ENCODE results near the gene MUC4. TPM values are rescaled to one million over a fixed set of nuclear protein-coding genes. Genes with fewer than 3 reads are reported as not detected.
"Not testable (repeated sequence)": the region's sequence is repeated elsewhere in the genome, so short reads cannot be mapped to it uniquely, and the experiment has no call there.

MUC4 gene
- total RNA-seq, 8 experiments from 2014 or later = 0.22 to 3.6 (median 0.76) TPM; not detected in 1

- H3K27ac ChIP-seq = no peak overlapping the region
- peaks cover 9 to 13% of the 10 kb centered on the region in 2 donors for H3K4me1 ChIP-seq (replicated peaks in 1 of 2)
- in situ Hi-C loops (cut with MboI; ENCODE audit: low pct_unique_long_range_greater_than_20kb in 2 of 9, low sequenced_read_pairs in 9 of 9, unreplicated experiment in 9 of 9) = no loop called here
- no peak for ATAC-seq (replicated peaks in 6 of 8)
- H3K4me3 ChIP-seq = no peak overlapping the region
- WGBS, 10 experiments = 60 to 100% (median 87%) methylated on average over 1 to 3 of the region's 7 CpGs; no CpG with 5 or more reads in 5 of the 10 experiments
Observed at GRCh38 chr3:195755391-195755790, 56.3 kb downstream of the MUC4 start.

- no peak overlapping the region for H3K4me3 ChIP-seq
- peaks cover 9 to 13% of the 10 kb centered on the region in 2 donors for H3K4me1 ChIP-seq (replicated peaks in 1 of 2)
- in situ Hi-C loops (cut with MboI; ENCODE audit: low pct_unique_long_range_greater_than_20kb in 2 of 9, low sequenced_read_pairs in 9 of 9, unreplicated experiment in 9 of 9) = no loop called here
- no peak for ATAC-seq (replicated peaks in 6 of 8)
- no peak overlapping the region for H3K27ac ChIP-seq
- WGBS, 10 experiments = 40 to 100% (median 85%) methylated on average over 1 to 7 of the region's 7 CpGs; no CpG with 5 or more reads in 2 of the 10 experiments
Observed at GRCh38 chr3:195754906-195755305, 56.8 kb downstream of the MUC4 start.

GRCh38 chr3:195754141-195754540 lies 57.6 kb downstream of the MUC4 start:
- H3K27ac ChIP-seq = no peak overlapping the region
- ATAC-seq (replicated peaks in 6 of 8) = peak in 1 of 8 experiments; percentile 11
- H3K4me3 ChIP-seq = no peak overlapping the region
- H3K4me1 ChIP-seq (replicated peaks in 1 of 2) = peaks cover 9 to 13% of the 10 kb centered on the region in 2 donors
- 40 to 100% (median 89%) methylated on average over 1 to 6 of the region's 19 CpGs; no CpG with 5 or more reads in 7 of the 10 experiments for WGBS, 10 experiments
- in situ Hi-C loops (cut with MboI; ENCODE audit: low pct_unique_long_range_greater_than_20kb in 2 of 9, low sequenced_read_pairs in 9 of 9, unreplicated experiment in 9 of 9) = no loop called here

- peak in 4 of 8 experiments; percentile 34 to 67 (median 54) for ATAC-seq (replicated peaks in 6 of 8)
- in situ Hi-C loops (cut with MboI; ENCODE audit: low pct_unique_long_range_greater_than_20kb in 2 of 9, low sequenced_read_pairs in 9 of 9, unreplicated experiment in 9 of 9) = no loop called here
- 24 to 100% (median 77%) methylated on average over 1 to 6 of the region's 14 CpGs; no CpG with 5 or more reads in 4 of the 10 experiments for WGBS, 10 experiments
- Histone ChIP-seq H3K4me3 (no peak overlapping the region), H3K4me1 (replicated peaks in 1 of 2) (peaks cover 9 to 13% of the 10 kb centered on the region in 2 donors), H3K27ac (peak overlapping the region in 1 of 2 donors; percentile 6)
Observed at GRCh38 chr3:195753581-195753980, 58.1 kb downstream of the MUC4 start.

GRCh38 chr3:195752546-195753331 lies 59.0 kb downstream of the MUC4 start:
- Histone ChIP-seq H3K4me3 (no peak overlapping the region), H3K27ac (peak overlapping the region in 1 of 2 donors; percentile 6), H3K4me1 (replicated peaks in 1 of 2) (peaks cover 9 to 13% of the 10 kb centered on the region in 2 donors)
- 40 to 90% (median 80%) methylated on average over 1 to 4 of the region's 26 CpGs; no CpG with 5 or more reads in 5 of the 10 experiments for WGBS, 10 experiments
- ATAC-seq (replicated peaks in 6 of 8) = peak in 5 of 8 experiments; percentile 39 to 89 (median 81)
- in situ Hi-C loops (cut with MboI; ENCODE audit: low pct_unique_long_range_greater_than_20kb in 2 of 9, low sequenced_read_pairs in 9 of 9, unreplicated experiment in 9 of 9) = no loop called here

GRCh38 chr3:195752066-195752465 lies 59.7 kb downstream of the MUC4 start:
- WGBS, 10 experiments = 83% methylated on average over 2 of the region's 13 CpGs; no CpG with 5 or more reads in 9 of the 10 experiments
- H3K27ac ChIP-seq = no peak overlapping the region
- H3K4me3 ChIP-seq = no peak overlapping the region
- ATAC-seq (replicated peaks in 6 of 8) = peak in 1 of 8 experiments; percentile 15
- H3K4me1 ChIP-seq (replicated peaks in 1 of 2) = peaks cover 9 to 13% of the 10 kb centered on the region in 2 donors
- in situ Hi-C loops (cut with MboI; ENCODE audit: low pct_unique_long_range_greater_than_20kb in 2 of 9, low sequenced_read_pairs in 9 of 9, unreplicated experiment in 9 of 9) = no loop called here

GRCh38 chr3:195751560-195751959 lies 60.2 kb downstream of the MUC4 start:
- Histone ChIP-seq H3K27ac (no peak overlapping the region), H3K4me3 (no peak overlapping the region), H3K4me1 (replicated peaks in 1 of 2) (peaks cover 9 to 13% of the 10 kb centered on the region in 2 donors)
- WGBS, 10 experiments = 53 to 100% (median 75%) methylated on average over 1 to 5 of the region's 7 CpGs; no CpG with 5 or more reads in 3 of the 10 experiments
- no peak for ATAC-seq (replicated peaks in 6 of 8)
- in situ Hi-C loops (cut with MboI; ENCODE audit: low pct_unique_long_range_greater_than_20kb in 2 of 9, low sequenced_read_pairs in 9 of 9, unreplicated experiment in 9 of 9) = no loop called here

GRCh38 chr3:195750797-195751520 lies 60.8 kb downstream of the MUC4 start:
- in situ Hi-C loops (cut with MboI; ENCODE audit: low pct_unique_long_range_greater_than_20kb in 2 of 9, low sequenced_read_pairs in 9 of 9, unreplicated experiment in 9 of 9) = no loop called here
- Histone ChIP-seq H3K27ac (no peak overlapping the region), H3K4me1 (replicated peaks in 1 of 2) (peaks cover 9 to 13% of the 10 kb centered on the region in 2 donors), H3K4me3 (no peak overlapping the region)
- no peak for ATAC-seq (replicated peaks in 6 of 8)
- WGBS, 10 experiments = 83 to 100% methylated on average over 1 of the region's 30 CpGs; no CpG with 5 or more reads in 8 of the 10 experiments

GRCh38 chr3:195749101-195749500 lies 62.6 kb downstream of the MUC4 start:
- WGBS, 10 experiments = 67 to 97% (median 81%) methylated on average over 1 to 5 of the region's 5 CpGs
- in situ Hi-C loops (cut with MboI; ENCODE audit: low pct_unique_long_range_greater_than_20kb in 2 of 9, low sequenced_read_pairs in 9 of 9, unreplicated experiment in 9 of 9); H3K27ac ChIP-seq; H3K4me3 ChIP-seq; ATAC-seq (replicated peaks in 6 of 8): not testable (repeated sequence)
- H3K4me1 ChIP-seq (replicated peaks in 1 of 2) = peaks cover 9 to 13% of the 10 kb centered on the region in 2 donors

GRCh38 chr3:195748661-195749060 lies 63.1 kb downstream of the MUC4 start:
- Histone ChIP-seq H3K4me3 (no peak overlapping the region), H3K4me1 (replicated peaks in 1 of 2) (peaks cover 7 to 11% of the 10 kb centered on the region in 2 donors), H3K27ac (no peak overlapping the region)
- no peak for ATAC-seq (replicated peaks in 6 of 8)
- whole genome bisulfite sequencing, 10 experiments = 71 to 100% (median 95%) methylated on average over 3 to 11 of the region's 11 CpGs
- in situ Hi-C loops (cut with MboI; ENCODE audit: low pct_unique_long_range_greater_than_20kb in 2 of 9, low sequenced_read_pairs in 9 of 9, unreplicated experiment in 9 of 9) = no loop called here

- in situ Hi-C loops (cut with MboI; ENCODE audit: low pct_unique_long_range_greater_than_20kb in 2 of 9, low sequenced_read_pairs in 9 of 9, unreplicated experiment in 9 of 9) = no loop called here
- Histone ChIP-seq H3K27ac (no peak overlapping the region), H3K4me3 (no peak overlapping the region), H3K4me1 (replicated peaks in 1 of 2) (peaks cover 0 to 2% of the 10 kb centered on the region in 2 donors)
- 82 to 100% (median 92%) methylated on average over 1 to 9 of the region's 9 CpGs; no CpG with 5 or more reads in 2 of the 10 experiments for WGBS, 10 experiments
- no peak for ATAC-seq (replicated peaks in 6 of 8)
Observed at GRCh38 chr3:195746751-195747150, 65.0 kb downstream of the MUC4 start.

- H3K4me1 ChIP-seq (replicated peaks in 1 of 2) = no peaks in the 10 kb centered on the region
- H3K27ac ChIP-seq = no peak overlapping the region
- H3K4me3 ChIP-seq = no peak overlapping the region
- ATAC-seq (replicated peaks in 6 of 8) = no peak
- in situ Hi-C loops (cut with MboI; ENCODE audit: low pct_unique_long_range_greater_than_20kb in 2 of 9, low sequenced_read_pairs in 9 of 9, unreplicated experiment in 9 of 9) = no loop called here
- 60 to 100% (median 100%) methylated on average over 1 to 4 of the region's 8 CpGs; no CpG with 5 or more reads in 2 of the 10 experiments for WGBS, 10 experiments
Observed at GRCh38 chr3:195746346-195746745, 65.4 kb downstream of the MUC4 start.

GRCh38 chr3:195744437-195744836 lies 67.3 kb downstream of the MUC4 start:
- no peak for ATAC-seq (replicated peaks in 6 of 8)
- H3K4me3 ChIP-seq = no peak overlapping the region
- H3K4me1 ChIP-seq (replicated peaks in 1 of 2) = no peaks in the 10 kb centered on the region
- WGBS, 10 experiments = 32 to 100% (median 73%) methylated on average over 1 to 4 of the region's 4 CpGs
- in situ Hi-C loops (cut with MboI; ENCODE audit: low pct_unique_long_range_greater_than_20kb in 2 of 9, low sequenced_read_pairs in 9 of 9, unreplicated experiment in 9 of 9) = no loop called here
- H3K27ac ChIP-seq = no peak overlapping the region
